GM19397 (cell line): ENCODE results near the gene MUC5AC.
"Not testable (repeated sequence)": the region's sequence is repeated elsewhere in the genome, so short reads cannot be mapped to it uniquely, and the experiment has no call there.

Experiments used
- ATAC-seq: cut with Tn5 transposase; IDR thresholded peaks from one replicate; pipeline ENCODE4 v1.9.1; 2021; ENCODE audit warnings: mild to moderate bottlenecking, moderate library complexity; ENCODE audit not compliant: unreplicated experiment

The MUC5AC gene

GRCh38 chr11:1176224-1177019 lies 18.7 kb downstream of the MUC5AC start:
- no peak for ATAC-seq

GRCh38 chr11:1177020-1177770 lies 19.4 kb downstream of the MUC5AC start:
- no peak for ATAC-seq

- no peak for ATAC-seq
Observed at GRCh38 chr11:1177771-1178090, 20.0 kb downstream of the MUC5AC start.

- ATAC-seq = no peak
Observed at GRCh38 chr11:1178201-1178885, 20.6 kb downstream of the MUC5AC start.

GRCh38 chr11:1178906-1179305 lies 21.2 kb downstream of the MUC5AC start:
- ATAC-seq = no peak

- ATAC-seq = no peak
Observed at GRCh38 chr11:1179641-1180040, 21.9 kb downstream of the MUC5AC start.

GRCh38 chr11:1180171-1180570 lies 22.4 kb downstream of the MUC5AC start:
- no peak for ATAC-seq

GRCh38 chr11:1180947-1181391 lies 23.2 kb downstream of the MUC5AC start:
- no peak for ATAC-seq

- ATAC-seq = no peak
Observed at GRCh38 chr11:1181420-1181819, 23.7 kb downstream of the MUC5AC start.

- no peak for ATAC-seq
Observed at GRCh38 chr11:1181853-1182535, 24.2 kb downstream of the MUC5AC start.

GRCh38 chr11:1184139-1184538 lies 26.4 kb downstream of the MUC5AC start:
- ATAC-seq = not testable (repeated sequence)

GRCh38 chr11:1188451-1189130 lies 30.8 kb downstream of the MUC5AC start:
- ATAC-seq = not testable (repeated sequence)

- not testable (repeated sequence) for ATAC-seq
Observed at GRCh38 chr11:1189816-1190215, 32.1 kb downstream of the MUC5AC start.

- not testable (repeated sequence) for ATAC-seq
Observed at GRCh38 chr11:1191786-1192470, 34.2 kb downstream of the MUC5AC start.

- ATAC-seq = no peak
Observed at GRCh38 chr11:1192741-1193325, 35.1 kb downstream of the MUC5AC start.

- ATAC-seq = no peak
Observed at GRCh38 chr11:1193326-1194230, 35.8 kb downstream of the MUC5AC start.

GRCh38 chr11:1194231-1194976 lies 36.7 kb downstream of the MUC5AC start:
- ATAC-seq = no peak
